Hippocampal formation (tissue), 2 donors: Measurements from ENCODE around the gene DPP3.

Source experiments
- DNase-seq, 2 donors: peaks; one replicate each; lab custom pipeline; 2025; lab: John Stamatoyannopoulos, UW

The DPP3 gene

DNA sequence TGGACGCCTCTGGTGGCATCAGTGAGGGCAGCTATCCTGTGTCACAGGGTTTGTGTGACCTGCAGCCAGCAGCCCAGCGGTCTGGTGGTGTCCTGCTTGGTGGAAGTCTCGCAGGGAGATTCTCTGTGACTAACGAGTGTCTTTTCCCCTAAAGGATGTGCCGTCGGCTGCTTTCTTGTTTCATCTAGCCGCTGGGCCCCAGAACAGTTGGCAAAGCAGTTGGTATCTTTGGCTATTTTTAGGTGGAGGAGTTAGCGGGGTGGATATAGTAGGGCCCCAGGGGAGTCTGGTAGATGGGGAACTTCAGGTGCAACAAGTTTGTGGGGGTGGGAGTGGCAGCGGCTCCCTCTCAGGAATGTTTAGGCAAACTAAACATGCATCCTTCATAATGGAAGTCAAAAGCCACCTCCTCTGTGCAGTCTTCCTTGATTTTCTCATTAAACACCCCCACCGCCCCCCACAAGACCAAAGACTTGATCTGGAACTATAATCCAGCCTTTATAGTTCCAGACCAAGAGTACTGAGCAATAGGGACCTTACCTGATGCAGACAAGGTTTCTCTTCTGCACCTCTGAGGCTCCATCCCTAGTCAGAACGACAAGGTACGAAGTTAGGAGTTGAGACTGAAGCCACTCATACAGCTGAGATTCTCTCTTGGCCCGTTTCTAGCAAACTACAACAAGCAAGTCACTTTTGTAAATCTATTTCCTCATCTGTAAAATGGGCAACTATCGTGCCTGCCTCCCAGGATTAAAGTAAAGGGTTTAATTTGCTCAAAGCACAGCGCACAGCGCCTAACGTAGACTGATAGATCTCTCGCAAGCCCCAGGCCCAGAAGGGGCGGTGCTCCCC, 14.6 kb upstream of the DPP3 start:
- DNase-seq, result no peak

DNA sequence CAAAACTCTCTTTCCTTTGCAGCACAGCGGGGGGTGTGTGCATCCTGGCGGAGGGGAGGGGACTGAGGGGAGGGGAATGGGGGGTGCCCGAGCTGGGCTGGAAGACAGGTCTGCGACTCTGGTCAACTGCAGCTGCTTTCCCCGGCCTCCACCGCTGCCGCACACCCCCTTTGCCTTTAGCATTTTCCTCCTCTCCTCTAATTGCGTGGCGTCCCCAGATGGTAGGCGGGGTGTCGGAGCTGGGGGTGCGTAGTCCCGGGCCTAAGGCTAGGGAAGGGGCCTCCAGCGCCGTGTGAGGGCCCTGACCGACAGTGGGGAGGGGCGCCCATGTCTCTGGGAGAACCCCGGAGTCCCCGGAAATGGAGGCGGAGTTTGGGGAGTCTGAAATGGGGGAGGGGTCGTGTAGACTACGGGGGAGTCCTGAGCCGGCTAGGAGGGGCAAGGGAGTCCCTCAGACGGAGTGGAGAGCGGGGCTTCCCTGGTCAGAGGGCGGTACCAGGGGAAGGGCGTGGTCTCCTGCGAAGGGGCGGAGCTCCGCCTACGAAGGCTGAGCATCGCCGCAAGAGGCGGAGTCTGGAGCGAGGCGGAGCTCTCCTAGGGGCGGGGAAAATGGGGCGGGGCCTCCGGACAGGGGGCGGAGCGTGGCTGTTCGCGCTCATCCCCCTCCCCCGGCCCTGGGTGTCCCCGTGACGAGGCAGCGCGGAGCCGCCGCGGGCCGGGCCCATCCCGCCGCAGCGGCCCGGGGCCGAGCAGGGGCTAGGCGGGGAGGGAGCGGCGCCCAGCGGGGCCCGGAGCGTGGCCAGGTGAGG, 13.8 kb upstream of the DPP3 start, which contains the start of gene PELI3:
Gene PELI3, plus strand, starts transcription at position 681 of the 809 bp plus-strand sequence. CDS start 1,224 bp downstream, outside the sequence.
- DNase-seq, result peak; percentile 92 to 94

DNA sequence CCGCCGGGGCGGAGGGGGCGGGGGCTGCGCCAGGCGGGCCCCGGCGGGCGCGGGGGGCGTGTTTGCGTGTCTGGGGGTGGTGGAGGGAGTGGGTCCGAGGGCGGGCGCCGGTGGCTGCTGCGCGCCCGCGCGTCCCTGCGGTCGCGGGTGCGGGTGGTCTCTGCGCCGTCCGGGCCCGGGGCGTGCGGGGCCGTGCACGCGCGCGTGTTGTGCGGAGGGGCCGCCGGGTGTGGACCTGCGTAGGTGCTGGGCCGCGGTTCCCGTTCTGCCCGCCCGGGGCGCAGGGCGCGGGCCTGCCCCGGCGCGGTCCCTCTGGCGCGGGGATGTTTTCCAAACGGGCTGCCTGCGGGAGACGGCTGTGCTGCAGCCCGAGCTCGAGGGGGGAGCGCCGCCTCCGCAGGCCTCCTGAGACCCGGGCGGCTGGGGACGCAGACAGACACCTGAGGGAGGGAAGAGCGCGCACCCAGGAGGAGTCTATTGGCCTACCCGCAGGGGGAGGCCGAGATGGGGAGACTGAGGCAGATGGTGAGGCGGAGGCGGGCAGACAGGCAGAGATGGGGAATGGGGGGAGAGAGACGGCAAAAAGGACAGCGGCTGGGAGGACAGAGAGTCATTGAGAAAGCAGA, 13.1 kb upstream of the DPP3 start:
- no peak for DNase-seq

DNA sequence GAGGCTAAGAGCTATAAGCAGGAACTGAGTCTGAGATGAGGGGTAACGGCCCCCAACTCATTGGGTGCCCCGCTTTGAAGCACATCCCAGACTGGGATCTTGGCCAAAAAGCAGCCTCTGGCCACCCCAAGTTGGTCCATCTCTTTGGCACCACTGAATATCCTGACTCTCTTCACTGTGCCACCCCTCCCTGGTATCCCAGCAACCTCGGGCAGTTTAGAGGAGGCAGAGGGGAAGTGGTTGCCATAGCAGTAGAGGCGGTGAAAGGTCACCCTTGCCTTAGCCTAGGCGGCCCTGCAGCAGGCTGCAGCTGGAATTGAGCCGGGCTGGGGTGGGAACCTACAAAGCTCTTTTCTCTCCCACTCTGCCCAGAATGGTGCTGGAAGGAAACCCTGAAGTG, 12.5 kb upstream of the DPP3 start:
- no peak for DNase-seq

DNA sequence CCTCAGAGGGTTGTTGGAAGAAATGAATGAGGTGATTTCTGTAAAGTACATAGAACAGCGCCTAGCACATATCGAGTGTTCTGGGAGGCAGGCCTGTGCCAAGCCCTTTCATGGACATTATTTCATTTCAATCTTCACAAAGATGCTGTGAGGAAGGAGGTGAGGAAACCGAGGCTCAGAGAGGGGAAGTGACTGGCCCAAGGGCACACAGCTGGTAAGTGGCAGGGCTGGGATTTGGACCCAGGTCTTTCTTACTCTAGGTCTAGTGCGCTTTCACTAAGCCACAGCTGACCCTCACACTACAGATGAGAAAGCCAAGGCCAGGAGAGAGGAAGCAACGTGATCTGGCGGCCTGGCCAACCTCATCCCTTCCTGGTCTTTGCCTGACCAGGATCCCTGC, 11.5 kb upstream of the DPP3 start:
- no peak for DNase-seq

DNA sequence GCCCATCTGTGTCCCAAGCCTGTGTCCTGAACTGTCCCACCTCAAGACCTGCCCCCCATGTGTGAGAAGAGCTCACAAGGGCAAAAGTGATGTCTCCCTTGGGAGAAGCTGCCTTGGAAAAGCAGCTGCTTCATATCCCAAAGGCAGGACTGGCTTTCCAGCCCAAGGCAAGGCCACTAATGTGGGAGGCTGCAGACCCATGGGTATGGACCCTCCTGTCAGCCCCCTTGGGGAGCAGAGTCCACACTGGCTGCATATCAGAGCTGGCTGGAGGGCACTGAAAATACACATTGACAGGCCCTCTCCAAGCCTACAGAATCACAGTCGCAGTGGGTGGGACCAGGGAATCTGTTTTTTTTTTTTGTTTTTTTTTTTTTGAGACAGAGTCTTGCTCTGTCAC, 10.8 kb upstream of the DPP3 start:
- DNase-seq, result no peak

DNA sequence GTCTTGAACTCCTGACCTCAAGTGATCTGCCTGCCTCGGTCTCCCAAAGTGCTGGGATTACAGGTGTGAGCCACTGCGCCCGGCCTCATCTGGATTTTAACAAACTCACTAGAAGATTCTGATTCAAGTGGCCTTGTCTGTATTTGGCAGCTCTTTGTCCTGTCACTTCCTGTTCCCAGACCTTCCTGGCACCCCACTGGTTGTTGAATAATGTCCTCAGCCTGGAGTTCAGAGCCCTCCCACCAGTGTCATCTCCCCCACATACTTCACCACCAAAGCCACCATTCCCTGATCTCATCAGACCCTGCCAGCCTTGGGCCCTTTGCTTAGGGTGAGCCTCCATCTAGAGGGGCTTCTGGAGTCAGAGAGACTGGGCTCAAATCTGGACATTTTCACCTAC, 10.2 kb upstream of the DPP3 start:
- no peak for DNase-seq

DNA sequence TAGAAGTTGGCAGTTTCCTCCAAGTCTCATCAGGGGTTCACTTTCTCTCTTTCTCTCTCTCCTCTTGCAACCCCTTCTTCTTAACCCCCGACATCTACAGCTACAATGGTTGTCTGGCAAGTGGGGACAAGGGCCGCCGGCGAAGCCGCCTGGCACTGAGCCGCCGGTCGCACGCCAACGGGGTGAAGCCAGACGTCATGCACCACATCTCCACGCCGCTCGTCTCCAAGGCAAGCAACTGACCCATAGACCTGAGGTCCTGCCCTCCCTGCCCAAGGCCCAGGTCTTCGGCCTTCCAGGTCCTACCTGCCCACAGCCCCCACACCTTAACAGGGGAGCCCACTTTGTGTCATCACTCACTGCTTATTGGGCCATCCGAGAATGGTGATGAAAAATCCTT, 9.1 kb upstream of the DPP3 start:
- DNase-seq, result no peak

DNA sequence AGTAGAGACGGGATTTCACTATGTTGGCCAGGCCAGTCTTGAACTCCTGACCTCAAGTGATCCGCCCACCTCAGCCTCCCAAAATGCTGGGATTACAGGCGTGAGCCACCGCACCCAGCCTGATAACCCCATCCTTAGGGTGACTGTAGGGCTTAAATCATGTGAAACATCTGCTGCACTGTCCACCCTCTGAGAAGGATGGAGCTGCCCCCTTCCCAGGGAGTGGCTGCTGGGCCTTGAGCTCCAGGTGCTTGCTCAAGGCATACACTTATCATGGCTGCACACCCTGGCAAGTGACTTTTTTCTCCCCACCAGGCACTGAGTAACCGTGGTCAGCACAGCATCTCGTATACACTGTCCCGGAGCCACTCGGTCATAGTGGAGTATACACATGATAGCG, 8.2 kb upstream of the DPP3 start:
- DNase-seq, result no peak

DNA sequence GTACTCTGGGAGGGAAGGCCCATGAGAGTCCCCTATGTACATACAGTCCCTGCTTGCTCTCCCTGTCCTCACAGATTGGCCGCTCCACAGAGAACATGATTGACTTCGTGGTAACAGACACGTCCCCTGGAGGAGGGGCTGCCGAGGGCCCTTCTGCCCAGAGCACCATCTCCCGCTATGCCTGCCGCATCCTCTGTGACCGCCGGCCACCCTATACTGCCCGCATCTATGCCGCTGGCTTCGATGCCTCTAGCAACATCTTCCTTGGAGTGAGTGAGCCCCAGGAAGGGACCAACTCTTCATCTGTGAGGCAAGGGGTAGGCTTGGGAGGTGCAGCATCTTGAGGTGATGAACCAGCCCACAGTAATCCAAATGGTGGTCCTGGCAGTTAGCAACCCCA, 7.1 kb upstream of the DPP3 start:
- no peak for DNase-seq

DNA sequence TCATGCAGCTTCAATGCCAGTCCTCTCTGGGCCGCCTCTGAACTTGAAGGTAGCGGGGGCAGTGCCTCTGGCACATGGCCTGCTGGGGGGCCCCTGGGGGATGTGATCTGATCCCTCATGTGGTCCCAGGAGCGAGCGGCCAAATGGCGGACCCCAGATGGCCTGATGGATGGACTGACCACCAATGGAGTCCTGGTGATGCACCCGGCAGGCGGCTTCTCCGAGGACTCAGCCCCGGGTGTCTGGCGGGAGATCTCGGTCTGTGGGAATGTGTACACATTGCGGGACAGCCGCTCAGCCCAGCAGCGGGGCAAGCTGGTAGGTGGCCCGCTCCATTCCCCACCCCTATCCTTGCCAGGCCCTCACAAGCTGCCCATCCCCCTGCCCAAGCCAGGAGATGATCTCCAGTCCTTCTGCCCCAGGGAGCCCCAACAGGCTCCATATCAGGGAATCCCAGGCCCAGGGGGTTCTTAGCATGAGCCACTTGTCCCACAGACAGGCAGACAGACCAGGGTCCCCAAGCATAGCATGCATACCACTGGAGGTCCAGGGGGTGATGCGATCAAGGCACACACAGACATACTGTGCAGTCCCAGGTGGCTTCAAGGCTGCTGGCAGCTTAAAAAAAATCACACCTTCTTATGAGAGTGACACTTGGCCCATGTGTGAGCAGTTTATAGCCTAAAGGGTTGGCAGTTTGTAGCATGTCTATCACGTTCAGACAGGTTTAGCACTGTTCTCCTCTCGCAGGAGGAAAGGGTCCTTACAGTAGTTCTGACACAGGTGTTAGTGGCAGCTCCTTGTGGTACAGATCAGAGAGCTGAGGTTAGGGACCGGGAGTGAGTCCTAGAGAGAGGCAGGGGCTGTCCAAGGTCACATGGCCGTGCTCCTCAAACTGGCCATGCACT, 6.4 kb upstream of the DPP3 start:
- DNase-seq, result no peak

DNA sequence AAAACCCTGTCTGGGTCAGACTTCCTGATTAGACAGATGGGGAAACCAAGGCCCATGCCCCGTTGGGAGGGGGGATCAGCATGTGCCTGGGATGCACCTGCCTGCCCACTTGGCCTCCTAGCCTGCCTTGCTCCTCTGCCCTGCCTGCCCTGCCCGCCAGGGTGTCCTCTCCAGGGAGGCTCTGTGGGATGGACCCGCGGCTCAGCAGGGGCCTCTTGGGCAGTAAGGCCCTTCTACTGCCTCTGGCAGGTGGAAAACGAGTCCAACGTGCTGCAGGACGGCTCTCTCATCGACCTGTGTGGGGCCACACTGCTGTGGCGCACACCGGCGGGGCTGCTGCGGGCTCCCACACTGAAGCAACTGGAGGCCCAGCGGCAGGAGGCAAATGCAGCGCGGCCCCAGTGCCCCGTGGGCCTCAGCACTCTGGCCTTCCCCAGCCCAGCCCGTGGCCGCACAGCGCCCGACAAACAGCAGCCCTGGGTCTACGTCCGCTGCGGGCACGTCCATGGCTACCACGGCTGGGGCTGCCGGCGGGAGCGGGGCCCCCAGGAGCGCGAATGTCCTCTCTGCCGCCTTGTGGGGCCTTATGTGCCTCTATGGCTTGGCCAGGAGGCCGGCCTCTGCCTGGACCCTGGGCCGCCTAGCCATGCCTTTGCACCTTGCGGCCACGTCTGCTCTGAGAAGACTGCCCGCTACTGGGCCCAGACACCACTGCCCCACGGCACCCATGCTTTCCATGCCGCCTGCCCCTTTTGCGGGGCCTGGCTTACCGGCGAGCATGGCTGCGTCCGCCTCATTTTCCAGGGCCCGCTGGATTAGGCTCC, 4.7 kb upstream of the DPP3 start:
- no peak for DNase-seq

DNA sequence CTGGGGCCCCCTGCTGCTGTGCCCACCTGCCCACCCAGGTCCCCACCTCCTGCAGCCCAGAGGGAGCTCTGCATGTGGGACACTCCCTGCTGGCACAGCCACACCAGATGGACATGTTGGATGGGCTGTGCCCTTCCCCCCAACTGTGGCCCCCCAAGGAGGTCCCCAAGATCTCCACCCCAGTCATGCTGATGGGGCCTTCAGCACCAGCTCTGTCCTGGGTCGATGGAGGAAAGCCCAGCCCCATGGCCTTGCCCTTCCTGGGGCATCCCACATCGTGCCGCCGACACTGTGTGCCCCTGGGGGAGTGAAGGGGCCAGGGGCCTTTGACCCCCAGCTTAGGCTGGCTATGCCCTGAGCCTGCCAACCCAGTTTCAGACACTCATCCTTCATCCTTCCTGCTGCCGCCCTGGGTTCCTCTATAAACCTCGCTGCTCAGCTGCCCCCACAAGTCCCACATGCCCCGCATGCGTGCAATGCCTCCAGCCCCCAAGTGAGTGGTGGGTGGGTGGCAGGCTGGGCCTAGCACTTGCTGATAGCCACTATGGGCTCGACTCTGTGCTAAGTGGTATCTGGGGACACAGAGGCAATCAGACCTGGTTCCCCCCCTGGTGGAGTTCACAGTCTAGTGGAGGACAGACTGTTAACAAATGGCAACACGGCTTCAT, 3.9 kb upstream of the DPP3 start:
- DNase-seq, result no peak

DNA sequence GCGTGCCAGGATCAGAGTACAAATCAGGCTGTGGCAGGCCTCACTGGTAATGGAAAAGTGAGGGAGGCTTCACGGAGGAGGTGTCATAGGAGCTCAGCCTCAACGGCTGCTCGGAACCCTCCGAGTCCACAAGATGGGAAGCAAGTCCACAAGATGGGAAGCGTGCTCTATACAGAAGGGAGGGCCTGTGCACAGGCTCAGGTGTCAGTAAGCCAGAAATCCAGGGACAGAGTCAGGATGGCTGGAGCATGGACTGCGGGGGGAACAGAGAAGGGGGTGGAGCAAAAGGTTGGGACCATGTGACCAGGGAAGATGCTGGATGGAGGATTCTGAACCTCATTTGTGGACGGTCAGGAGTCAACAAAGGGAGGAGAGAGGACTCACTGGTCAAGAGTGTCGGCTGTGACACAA, 3.4 kb upstream of the DPP3 start:
- no peak for DNase-seq

DNA sequence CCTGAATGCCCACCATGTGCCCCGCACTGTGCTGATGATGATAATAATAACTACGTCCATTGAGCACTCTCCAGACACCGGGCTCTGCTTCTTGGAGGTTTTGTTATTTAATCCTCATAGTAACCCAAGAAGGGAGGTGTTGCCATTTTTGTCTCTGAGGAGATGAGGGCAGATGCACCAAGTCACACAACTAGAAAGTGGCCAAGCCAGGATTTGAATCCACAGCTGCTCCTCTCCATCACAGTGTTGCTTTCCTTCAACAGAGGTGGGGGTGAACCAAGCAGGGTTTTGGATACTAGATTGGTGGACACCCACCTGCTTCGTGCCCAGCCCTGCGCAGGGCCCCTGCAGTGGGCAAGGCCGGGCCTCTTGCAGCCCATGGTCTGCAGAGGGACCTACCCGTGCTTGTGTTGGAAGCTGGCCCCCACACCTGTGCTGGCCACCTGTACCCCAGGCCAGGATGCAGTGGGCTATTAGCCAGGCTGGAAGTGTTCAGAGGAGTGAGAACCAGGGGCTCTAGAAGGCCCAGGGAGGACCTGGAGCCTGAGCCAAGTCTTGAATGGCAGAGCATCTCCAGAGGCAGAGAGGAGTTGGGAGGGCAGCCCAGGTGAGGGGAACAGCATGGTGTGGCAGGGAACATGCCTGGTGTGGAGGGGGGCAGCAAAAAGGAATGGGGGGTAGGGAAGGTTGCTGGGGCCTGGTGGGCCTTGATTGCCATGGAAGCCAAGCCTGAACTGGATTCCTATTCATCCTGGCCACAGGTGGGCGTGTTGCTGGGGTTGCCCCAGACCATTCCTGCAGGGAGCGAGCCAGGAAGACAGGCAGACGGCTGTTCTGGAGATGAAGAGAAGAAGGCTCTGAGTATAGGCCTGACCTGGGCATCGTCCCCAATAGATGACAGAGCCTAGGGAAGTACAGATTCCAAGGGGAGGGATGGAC, 2.7 kb upstream of the DPP3 start:
- no peak for DNase-seq

DNA sequence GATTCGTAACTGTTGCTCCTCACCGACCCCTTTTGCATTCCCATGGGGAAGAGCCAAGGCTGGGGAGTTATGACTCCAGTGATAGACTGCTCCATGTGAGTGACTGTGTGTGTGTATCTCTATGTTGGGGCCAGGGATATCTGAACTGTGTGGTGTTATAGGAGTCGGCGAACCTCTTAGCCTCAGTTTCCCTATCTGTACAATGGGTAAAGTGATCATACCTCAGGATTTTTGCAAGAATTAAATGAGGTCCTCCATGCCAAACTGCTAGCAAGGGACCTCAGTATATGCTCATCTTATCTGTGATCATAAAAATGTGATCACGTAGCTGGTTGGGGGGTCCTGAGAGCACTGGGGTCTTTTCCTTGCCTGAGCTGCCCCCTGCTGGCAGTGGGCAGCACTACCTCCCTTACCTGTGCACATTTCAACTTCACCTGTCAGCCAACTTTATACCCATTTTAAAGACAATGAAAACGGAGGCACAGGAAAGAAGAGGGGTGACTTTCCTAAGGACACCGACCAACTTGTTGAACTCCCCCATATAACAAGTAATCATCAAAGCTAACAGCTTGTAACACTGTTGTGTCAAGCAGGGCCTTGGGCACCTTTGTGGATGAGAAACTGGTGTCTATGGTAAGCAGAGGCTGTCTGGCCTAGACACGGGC, 1.4 kb upstream of the DPP3 start:
- no peak for DNase-seq

DNA sequence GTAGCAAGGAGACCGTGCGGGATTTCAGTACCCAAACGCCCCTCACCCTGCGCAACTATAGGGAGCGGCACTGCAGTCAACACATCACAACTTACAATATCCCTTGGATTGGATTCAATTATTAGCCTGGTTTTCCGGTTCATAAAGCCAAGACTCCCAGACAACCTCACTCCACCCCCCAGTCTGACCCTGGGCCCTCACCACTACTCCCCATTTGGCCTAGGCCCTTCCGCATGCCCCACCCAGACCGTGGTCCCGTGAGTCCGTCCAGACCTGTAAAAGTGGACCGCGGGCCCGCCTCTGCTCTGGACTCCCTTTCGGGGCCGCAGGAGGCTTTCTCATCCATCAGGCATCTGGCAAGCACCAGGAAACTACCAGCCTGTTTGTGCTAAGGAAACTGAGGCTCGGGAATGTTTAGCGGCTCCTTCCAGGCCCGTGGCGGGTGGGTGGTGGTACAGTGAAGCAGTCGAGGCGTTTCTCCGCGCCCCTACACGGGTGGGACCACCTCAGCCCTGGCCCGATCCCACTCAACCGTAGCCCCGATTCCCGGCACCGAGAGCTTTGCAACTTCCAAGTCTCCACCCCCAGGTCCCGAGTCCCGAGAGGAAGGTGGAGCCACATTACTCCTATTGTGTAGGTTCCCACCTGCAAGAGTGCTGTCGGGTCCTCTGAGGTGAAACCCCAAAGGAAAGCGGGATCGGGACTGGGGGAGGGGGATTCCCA, 679 bp upstream of the DPP3 start:
- DNase-seq, result no peak
